Ectodermal cell (in vitro differentiated cells): Measurements from ENCODE around the gene PPIF. TPM values are rescaled to one million over a fixed set of nuclear protein-coding genes. Genes with fewer than 3 reads are reported as not detected.

ENCODE experiments used
- H3K27ac ChIP-seq: 2 replicates; pipeline ENCODE4 v1.7.0; 2013; ENCODE audit warnings: mild to moderate bottlenecking, low read depth, low read length; ENCODE audit not compliant: insufficient read depth, poor library complexity, severe bottlenecking
- H3K27me3 ChIP-seq: 2 replicates; pipeline ENCODE4 v1.7.0; 2013; ENCODE audit warnings: mild to moderate bottlenecking, low read length; ENCODE audit not compliant: insufficient read depth, control insufficient read depth, poor library complexity, severe bottlenecking
- H3K36me3 ChIP-seq: one replicate; pipeline ENCODE4 v1.7.0; 2013; ENCODE audit warnings: low read length; ENCODE audit not compliant: control insufficient read depth, insufficient read depth
- H3K4me1 ChIP-seq: one replicate; pipeline ENCODE4 v1.7.0; 2013; ENCODE audit warnings: low read length; ENCODE audit not compliant: control insufficient read depth, insufficient read depth
- H3K4me3 ChIP-seq: 2 replicates; pipeline ENCODE4 v1.7.0; 2013; ENCODE audit warnings: low read depth, low read length, control low read depth; ENCODE audit not compliant: insufficient read depth
- H3K9me3 ChIP-seq: 2 replicates; pipeline ENCODE4 v1.7.0; 2013; ENCODE audit warnings: mild to moderate bottlenecking, low read length, moderate library complexity; ENCODE audit not compliant: control insufficient read depth
- WGBS, 2 experiments: methylation state at CpG; one replicate each; pipeline ENCODE4 v1.1.7; 2013; ENCODE audit warnings: missing lambda C conversion rate in 2 of 2; 5-methylcytosine and 5-hydroxymethylcytosine counted together
- polyA plus RNA-seq, 4 experiments: library from polyadenylated mRNA; stranded (reverse); fragments of 50-300 nt; gene quantifications; one replicate each; pipeline ENCODE4 v1.2.3, GENCODE V29; 2013

PPIF gene
- polyA plus RNA-seq (2013, experiment 1 of 4): 50.0 TPM
- polyA plus RNA-seq (2013, experiment 2 of 4): 49.3 TPM
- polyA plus RNA-seq (2013, experiment 3 of 4): 43.0 TPM
- 38.1 TPM for polyA plus RNA-seq (2013, experiment 4 of 4)

GRCh38 chr10:79347226-79347893, at the start of gene PPIF:
Gene PPIF (plus strand): TSS chr10:79347469. CDS start chr10:79347549, 80 bp downstream.
- peaks cover 6% of the 10 kb centered on the region for H3K36me3 ChIP-seq
- no peaks in the 10 kb centered on the region for H3K27me3 ChIP-seq
- H3K4me3 ChIP-seq: peak within 1 kb of the TSS; percentile 73
- WGBS, 2 experiments: 1% methylated on average over 77 of the region's 77 CpGs
- H3K9me3 ChIP-seq: no peaks in the 10 kb centered on the region
- H3K27ac ChIP-seq: peak within 1 kb of the TSS; percentile 8
- peaks cover 13% of the 10 kb centered on the region for H3K4me1 ChIP-seq

- Histone ChIP-seq H3K27ac (no peak overlapping the region), H3K4me3 (no peak overlapping the region), H3K27me3 (no peaks in the 10 kb centered on the region), H3K4me1 (no peaks in the 10 kb centered on the region), H3K36me3 (peaks cover 75% of the 10 kb centered on the region), H3K9me3 (no peaks in the 10 kb centered on the region)
- WGBS, 2 experiments: 95 to 96% methylated on average over 27 of the region's 27 CpGs
These were observed 48.6 kb upstream of the PPIF start for GRCh38 chr10:79298403-79299244.

GRCh38 chr10:79299397-79300241, 47.6 kb upstream of the PPIF start:
- Histone ChIP-seq H3K4me3 (no peak overlapping the region), H3K4me1 (no peaks in the 10 kb centered on the region), H3K27ac (no peak overlapping the region), H3K36me3 (peaks cover 74% of the 10 kb centered on the region), H3K9me3 (no peaks in the 10 kb centered on the region), H3K27me3 (no peaks in the 10 kb centered on the region)
- WGBS, 2 experiments: 93 to 95% methylated on average over 13 of the region's 13 CpGs

- Histone ChIP-seq H3K36me3 (peaks cover 76% of the 10 kb centered on the region), H3K4me1 (no peaks in the 10 kb centered on the region), H3K27me3 (no peaks in the 10 kb centered on the region), H3K9me3 (no peaks in the 10 kb centered on the region), H3K27ac (no peak overlapping the region), H3K4me3 (no peak overlapping the region)
- 95 to 96% methylated on average over 24 of the region's 24 CpGs for WGBS, 2 experiments
These were observed 46.6 kb upstream of the PPIF start for GRCh38 chr10:79300711-79301110.

- WGBS, 2 experiments: 92 to 93% methylated on average over 19 of the region's 19 CpGs
- Histone ChIP-seq H3K4me1 (no peaks in the 10 kb centered on the region), H3K4me3 (no peak overlapping the region), H3K9me3 (no peaks in the 10 kb centered on the region), H3K27ac (no peak overlapping the region), H3K36me3 (peaks cover 76% of the 10 kb centered on the region), H3K27me3 (no peaks in the 10 kb centered on the region)
These were observed 45.3 kb upstream of the PPIF start for GRCh38 chr10:79301754-79302530.

- Histone ChIP-seq H3K27me3 (no peaks in the 10 kb centered on the region), H3K4me3 (no peak overlapping the region), H3K9me3 (no peaks in the 10 kb centered on the region), H3K36me3 (peaks cover 75% of the 10 kb centered on the region), H3K4me1 (no peaks in the 10 kb centered on the region), H3K27ac (no peak overlapping the region)
- WGBS, 2 experiments: 96 to 97% methylated on average over 25 of the region's 25 CpGs
These were observed 43.4 kb upstream of the PPIF start for GRCh38 chr10:79303631-79304478.

GRCh38 chr10:79304479-79305087, 42.7 kb upstream of the PPIF start:
- Histone ChIP-seq H3K4me3 (no peak overlapping the region), H3K27me3 (no peaks in the 10 kb centered on the region), H3K36me3 (peaks cover 75% of the 10 kb centered on the region), H3K9me3 (no peaks in the 10 kb centered on the region), H3K4me1 (no peaks in the 10 kb centered on the region), H3K27ac (no peak overlapping the region)
- WGBS, 2 experiments: 88 to 89% methylated on average over 6 of the region's 6 CpGs

- H3K4me1 ChIP-seq: peaks cover 4% of the 10 kb centered on the region
- H3K4me3 ChIP-seq: no peak overlapping the region
- H3K36me3 ChIP-seq: peaks cover 67% of the 10 kb centered on the region
- WGBS, 2 experiments: 84 to 87% methylated on average over 8 of the region's 8 CpGs
- H3K9me3 ChIP-seq: no peaks in the 10 kb centered on the region
- no peaks in the 10 kb centered on the region for H3K27me3 ChIP-seq
- H3K27ac ChIP-seq: no peak overlapping the region
These were observed 41.8 kb upstream of the PPIF start for GRCh38 chr10:79305515-79305914.
